K562 (cell line): ENCODE results near the gene ZNF595. TPM values are rescaled to one million over a fixed set of nuclear protein-coding genes. Genes with fewer than 3 reads are reported as not detected.
"Not testable (repeated sequence)": the region's sequence is repeated elsewhere in the genome, so short reads cannot be mapped to it uniquely, and the experiment has no call there.

Source experiments
- ATAC-seq: fragments of 200-7000 bp; cut with Tn5 transposase; 3 replicates; pipeline ENCODE4 v1.9.1; 2020; ENCODE audit warnings: moderate library complexity
- BruUV-seq: library from RNA; stranded (reverse); fragments of 400-500 nt; replicated peaks from 2 replicates; lab custom pipeline; 2021; lab: Mats Ljungman, UMichigan
- CTCF ChIA-PET: fragments of 300-600 bp; formaldehyde crosslinking; extraction: SDS; loops from one replicate; lab custom pipeline; 2021; ENCODE audit warnings: low intra/inter-chr PET ratio; lab: Yijun Ruan, JAX
- POLR2A ChIA-PET: fragments of 300-600, 350-650 bp; sonication (Branson Sonifier 250); formaldehyde crosslinking; extraction: SDS; loops from one replicate; lab custom pipeline; 2021; ENCODE audit warnings: antibody characterized with exemption, inconsistent platforms; lab: Yijun Ruan, JAX
- DNase-seq, 4 experiments: peaks; one replicate each; pipeline versions ENCODE4 v3.0.0 to v3.0.0-alpha.2; 2011 to 2018; ENCODE audit warnings: low spot score in 3 of 4, mixed read lengths in 3 of 4; ENCODE audit errors: extremely low read depth in 1 of 4
- FAIRE-seq: peaks from 2 replicates; lab custom pipeline; 2011; peaks lifted over from hg19 to GRCh38; lab: Jason Lieb, UNC
- H2AFZ ChIP-seq: 2 replicates; pipeline ENCODE4 v1.6.0; 2011; ENCODE audit warnings: low read depth, low read length, control low read depth, inconsistent platforms
- H3K27ac ChIP-seq: fragments of 200-600 bp; 3 replicates; pipeline ENCODE4 v1.8.0; 2011; ENCODE audit warnings: low read depth, mild to moderate bottlenecking, control low read depth, inconsistent platforms, low read length, moderate library complexity, mixed read lengths; ENCODE audit errors: extremely low read depth
- H3K27me3 ChIP-seq, 2 experiments: fragments of 300-600 bp in 1 of 2; 2 replicates in 1 of 2; 3 replicates in 1 of 2; pipeline versions ENCODE4 v1.6.0 to v1.8.0; 2011; ENCODE audit warnings: inconsistent platforms in 2 of 2, low read length in 2 of 2, mild to moderate bottlenecking in 1 of 2, mixed read lengths in 1 of 2, moderate library complexity in 1 of 2; ENCODE audit not compliant: control insufficient read depth in 2 of 2, insufficient read depth in 2 of 2
- H3K36me3 ChIP-seq: fragments of 300-600 bp; 3 replicates; pipeline ENCODE4 v1.8.0; 2011; ENCODE audit warnings: mild to moderate bottlenecking, low read length, inconsistent platforms; ENCODE audit not compliant: control insufficient read depth, insufficient read depth
- H3K4me1 ChIP-seq, 2 experiments: fragments of 200-600 bp in 1 of 2; replicated peaks in 1 of 2; 2 replicates in 1 of 2; 3 replicates in 1 of 2; pipeline versions ENCODE4 v1.5.1 to v1.8.0; 2011; ENCODE audit warnings: inconsistent platforms in 2 of 2, low read length in 2 of 2, mild to moderate bottlenecking in 1 of 2, mixed read lengths in 1 of 2, moderate library complexity in 1 of 2; ENCODE audit not compliant: control insufficient read depth in 2 of 2, insufficient read depth in 2 of 2
- H3K4me2 ChIP-seq: 2 replicates; pipeline ENCODE4 v1.6.1; 2011; ENCODE audit warnings: low read length, control low read depth, inconsistent platforms, mixed read lengths; ENCODE audit not compliant: insufficient read depth
- H3K4me3 ChIP-seq: fragments of 200-600 bp; sonication (generic), shearing (Covaris generic); 2 replicates; pipeline ENCODE4 v1.5.1; 2016; ENCODE audit warnings: control low read depth, inconsistent platforms
- H3K79me2 ChIP-seq: fragments of 200-600 bp; 3 replicates; pipeline ENCODE4 v1.8.0; 2011; ENCODE audit warnings: low read length, inconsistent platforms; ENCODE audit not compliant: control insufficient read depth, insufficient read depth
- H3K9ac ChIP-seq, 2 experiments: 2 replicates each; pipeline versions ENCODE4 v1.6.0 to v1.6.1; 2011; ENCODE audit warnings: low read depth in 2 of 2, low read length in 2 of 2, control low read depth in 1 of 2, inconsistent platforms in 1 of 2, mild to moderate bottlenecking in 1 of 2, mixed read lengths in 1 of 2; ENCODE audit not compliant: insufficient read depth in 1 of 2
- H3K9me1 ChIP-seq: one replicate; pipeline ENCODE4 v1.6.0; 2011; ENCODE audit warnings: inconsistent platforms, mild to moderate bottlenecking, low read length, moderate library complexity; ENCODE audit not compliant: control insufficient read depth, insufficient read depth
- H3K9me3 ChIP-seq: replicated peaks from 2 replicates; pipeline ENCODE4 v1.5.1; 2011; ENCODE audit warnings: low read depth, low read length, inconsistent platforms; ENCODE audit not compliant: control insufficient read depth, insufficient read depth
- H4K20me1 ChIP-seq: replicated peaks from 2 replicates; pipeline ENCODE4 v1.6.1; 2011; ENCODE audit warnings: low read length, inconsistent platforms, mixed read lengths; ENCODE audit not compliant: control insufficient read depth, insufficient read depth
- WGBS: fragments of 100-300 bp; shearing (Covaris generic); methylation state at CpG from one replicate; pipeline ENCODE4 v1.1.6; 2016; ENCODE audit warnings: low coverage, mixed read lengths; ENCODE audit not compliant: insufficient coverage; ENCODE audit errors: missing lambda C conversion rate; 5-methylcytosine and 5-hydroxymethylcytosine counted together
- in situ Hi-C: fragments of 300-500 bp; cut with MboI; formaldehyde crosslinking; loops from 4 replicates; pipeline ENCODE4 v1.15.0; 2018; ENCODE audit warnings: inconsistent platforms, mixed read lengths
- intact Hi-C: fragments of 100-400 bp; cut with micrococcal nuclease; formaldehyde crosslinking; loops from 2 replicates; pipeline ENCODE4 v1.14.2; 2022
- polyA plus RNA-seq, 8 experiments: library from polyadenylated mRNA; depleted of rRNA in 4 of 8; stranded (reverse) in 5 of 8; unstranded in 3 of 8; fragments of >200 nt; fragmentation: Nextera tagmentation in 2 of 8; fragmentation: Illumina TruSeq in 1 of 8; extraction: Ambion mirVana in 2 of 8; extraction: Trizol in 1 of 8; gene quantifications; 2 replicates each; pipeline versions ENCODE4 v1.2.1 to v1.2.3, GENCODE V29; 2011 to 2014; ENCODE audit warnings: inconsistent platforms in 1 of 8, missing spikeins in 1 of 8
- total RNA-seq, 7 experiments: library from RNA; depleted of rRNA in 6 of 7; stranded (reverse); fragments of >200 nt in 6 of 7; fragmentation: Illumina TruSeq in 2 of 7; extraction: Trizol in 2 of 7; gene quantifications; 2 replicates each; pipeline versions ENCODE4 v1.2.1 to v1.2.3, GENCODE V29; 2011 to 2021; ENCODE audit warnings: low replicate concordance in 1 of 7

The ZNF595 gene
- total and polyA plus RNA-seq, 9 of the 15 experiments (the other 6 are each of a cell fraction or from before 2014, with no cell fraction given) = 116 to 632 (median 237) TPM

DNA sequence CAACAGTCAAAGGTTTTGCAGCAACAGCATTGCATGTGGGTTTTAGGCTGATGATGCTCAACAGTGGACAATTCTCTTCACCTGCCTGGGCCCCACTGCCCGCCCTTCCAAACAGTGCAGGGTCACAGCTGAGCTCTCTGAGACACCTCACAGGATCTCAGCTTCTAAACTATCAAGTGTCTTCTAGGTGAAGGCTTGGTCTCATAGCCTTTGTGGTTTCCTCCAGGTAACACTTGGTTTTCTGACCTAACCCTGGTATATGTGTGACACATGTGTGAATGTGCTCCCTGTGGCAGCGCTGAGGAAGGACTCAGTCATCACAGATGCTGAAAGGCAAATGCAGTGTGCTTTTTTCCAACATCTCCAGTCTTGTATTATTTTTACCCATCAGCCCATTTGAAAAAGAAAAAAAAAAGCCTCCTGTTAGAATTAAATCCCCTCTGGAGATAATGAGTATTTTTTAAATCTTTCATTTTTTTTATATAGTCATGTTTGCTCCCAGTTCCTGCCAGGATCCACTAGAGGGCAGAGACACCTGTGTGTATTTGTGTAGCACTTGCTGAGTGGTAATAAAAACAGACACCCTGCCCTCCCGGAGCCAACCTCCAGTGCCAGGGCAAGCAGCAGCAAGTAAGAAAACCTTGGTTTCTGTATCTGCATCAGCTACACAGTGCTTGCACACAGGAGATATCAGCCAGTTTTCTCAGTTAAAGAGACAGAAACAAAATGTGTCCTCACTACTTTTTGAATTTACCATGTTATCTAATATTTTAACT, 24.2 kb upstream of the ZNF595 start:
- H3K4me3 ChIP-seq, intact Hi-C loops, H4K20me1 ChIP-seq, H3K36me3 ChIP-seq, H3K4me2 ChIP-seq, H2AFZ ChIP-seq, H3K9ac ChIP-seq, H3K27me3 ChIP-seq, DNase-seq, H3K9me1 ChIP-seq, in situ Hi-C loops, BruUV-seq, H3K27ac ChIP-seq, H3K4me1 ChIP-seq, H3K79me2 ChIP-seq, H3K9me3 ChIP-seq, FAIRE-seq: not testable (repeated sequence)
- POLR2A ChIA-PET = interaction anchor here (1.1 to 1.7 kb wide), 3 partner anchors 20 to 26 kb away, joined by 3 to 4 read pairs (median 4); partner anchors contain the start of gene ZNF595
- WGBS = 0% methylated on average over 1 of the region's 3 CpGs
- ATAC-seq = peak; percentile 84
- CTCF ChIA-PET = interaction anchor here (0.6 to 1.1 kb wide), 4 partner anchors 30 to 1244 kb away, joined by 3 read pairs; no protein-coding TSS in a partner anchor

DNA sequence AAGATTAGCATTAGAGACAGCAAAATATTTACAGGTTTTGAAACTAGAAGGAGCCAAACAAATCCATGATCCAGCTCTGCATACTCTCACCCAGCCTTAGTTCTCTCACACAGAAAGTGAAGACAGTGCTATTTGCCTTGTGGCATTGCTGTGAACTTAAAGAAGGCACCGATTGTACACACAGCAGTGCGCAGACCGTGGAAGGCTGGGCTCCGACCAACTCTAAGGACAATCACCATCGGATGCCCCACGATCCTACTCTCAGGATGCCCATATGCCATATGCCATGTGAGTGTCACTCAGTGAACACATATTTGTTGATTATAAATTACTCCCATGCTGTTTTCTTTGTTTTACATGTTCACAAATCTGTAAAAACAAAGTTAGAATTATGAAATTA, 19.8 kb upstream of the ZNF595 start:
- POLR2A ChIA-PET, H2AFZ ChIP-seq, H3K4me1 ChIP-seq, H3K27me3 ChIP-seq, CTCF ChIA-PET, H3K9ac ChIP-seq, intact Hi-C loops, H4K20me1 ChIP-seq, H3K79me2 ChIP-seq, H3K36me3 ChIP-seq, H3K4me3 ChIP-seq, DNase-seq, in situ Hi-C loops, H3K27ac ChIP-seq, H3K9me1 ChIP-seq, H3K4me2 ChIP-seq, FAIRE-seq, H3K9me3 ChIP-seq, BruUV-seq: not testable (repeated sequence)
- WGBS = no CpG with 5 or more reads among the region's 6 CpGs
- ATAC-seq = peak; percentile 61

DNA sequence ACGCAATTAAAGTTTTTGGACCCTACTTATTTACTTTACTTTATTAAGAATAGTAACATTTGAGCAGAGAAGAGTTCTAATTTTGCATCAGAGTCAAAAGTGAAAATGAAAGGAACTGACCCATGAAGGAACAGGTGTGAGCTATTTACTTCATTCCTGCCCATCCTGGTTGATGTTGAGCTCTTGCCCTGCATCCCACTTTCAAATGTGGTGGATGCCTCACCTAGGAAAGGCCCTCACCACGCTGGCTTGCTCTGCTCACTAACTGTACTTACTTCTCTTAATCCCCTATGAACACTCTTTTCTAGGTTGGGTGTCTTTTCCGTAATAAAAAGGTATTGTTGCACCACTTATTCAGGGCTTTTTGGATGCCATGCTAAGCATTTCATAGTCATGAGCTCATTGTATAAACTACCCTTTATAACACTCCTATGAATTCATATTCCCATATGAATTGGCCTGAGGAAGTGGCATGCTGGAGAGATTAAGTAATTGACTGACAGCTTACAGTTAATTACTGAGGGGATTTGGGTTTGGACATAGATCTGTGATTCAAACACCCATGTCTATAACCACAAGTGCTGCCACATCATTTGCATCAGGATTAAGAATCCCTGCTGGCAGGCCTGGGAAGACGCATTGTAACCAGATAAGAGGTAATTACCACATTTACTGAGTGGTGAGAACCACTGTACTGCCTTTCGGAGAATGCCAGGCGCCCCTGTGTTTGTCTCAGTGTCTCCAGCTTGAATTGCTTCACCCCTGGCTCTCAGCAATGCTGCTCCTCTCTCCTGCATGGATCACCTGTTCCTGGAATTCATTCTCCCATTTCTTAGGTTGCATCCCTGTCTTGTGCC, 16.3 kb upstream of the ZNF595 start:
- in situ Hi-C loops, H3K36me3 ChIP-seq, FAIRE-seq, H3K4me2 ChIP-seq, ATAC-seq, H3K27me3 ChIP-seq, H4K20me1 ChIP-seq, H2AFZ ChIP-seq, CTCF ChIA-PET, H3K27ac ChIP-seq, H3K4me3 ChIP-seq, DNase-seq, H3K79me2 ChIP-seq, H3K9me1 ChIP-seq, H3K9me3 ChIP-seq, H3K4me1 ChIP-seq, BruUV-seq, intact Hi-C loops, H3K9ac ChIP-seq: not testable (repeated sequence)
- POLR2A ChIA-PET = interaction anchor here (0.9 kb wide), 1 partner anchor 12 kb away, joined by 3 read pairs; no protein-coding TSS in a partner anchor
- WGBS = 0% methylated on average over 3 of the region's 6 CpGs
